Loucy (cell line): Measurements from ENCODE around the gene SCN9A.

Experiments
- H2AFZ ChIP-seq: fragments of 200-600 bp; sonication (generic); 2 replicates; pipeline ENCODE4 v1.6.0; 2016; ENCODE audit warnings: antibody characterized with exemption, mild to moderate bottlenecking, low read length, moderate library complexity
- H3F3A ChIP-seq: fragments of 200-600 bp; 2 replicates; pipeline ENCODE4 v1.6.0; 2016; ENCODE audit warnings: antibody characterized with exemption, low read depth, mild to moderate bottlenecking
- H3K27me3 ChIP-seq: fragments of 200-600 bp; sonication (generic); 2 replicates; pipeline ENCODE4 v1.6.1; 2014; ENCODE audit warnings: low read length, mild to moderate bottlenecking; ENCODE audit not compliant: insufficient read depth, poor library complexity, severe bottlenecking
- H3K36me3 ChIP-seq: fragments of 200-600 bp; sonication (generic); 2 replicates; pipeline ENCODE4 v1.6.1; 2016; ENCODE audit warnings: low read length; ENCODE audit not compliant: insufficient read depth
- H3K4me1 ChIP-seq: fragments of 200-600 bp; sonication (generic); 2 replicates; pipeline ENCODE4 v1.5.1; 2014; ENCODE audit warnings: low read length, mild to moderate bottlenecking; ENCODE audit not compliant: insufficient read depth, poor library complexity, severe bottlenecking
- H3K4me2 ChIP-seq: fragments of 200-600 bp; sonication (generic); 2 replicates; pipeline ENCODE4 v1.6.0; 2014; ENCODE audit warnings: antibody characterized with exemption, low read length, low read depth, mild to moderate bottlenecking; ENCODE audit not compliant: poor library complexity, severe bottlenecking
- H3K4me3 ChIP-seq: fragments of 200-600 bp; sonication (generic); 2 replicates; pipeline ENCODE4 v1.5.1; 2014; ENCODE audit warnings: low read length, mild to moderate bottlenecking, mixed read lengths; ENCODE audit not compliant: poor library complexity, severe bottlenecking
- H3K79me2 ChIP-seq: fragments of 200-600 bp; sonication (generic); 2 replicates; pipeline ENCODE4 v1.6.1; 2014; ENCODE audit warnings: low read length; ENCODE audit not compliant: insufficient read depth
- H3K9ac ChIP-seq: fragments of 200-600 bp; sonication (generic); 2 replicates; pipeline ENCODE4 v1.6.0; 2014; ENCODE audit warnings: mild to moderate bottlenecking, low read depth, low read length, moderate library complexity; ENCODE audit not compliant: poor library complexity, severe bottlenecking
- H3K9me2 ChIP-seq: fragments of 200-600 bp; sonication (generic); replicated peaks from 2 replicates; pipeline ENCODE4 v1.6.1; 2016; ENCODE audit warnings: low read depth, low read length, mixed read lengths
- H3K9me3 ChIP-seq: fragments of 200-600 bp; sonication (generic); 2 replicates; pipeline ENCODE4 v1.6.1; 2014; ENCODE audit warnings: mild to moderate bottlenecking, antibody characterized with exemption, low read length, low read depth; ENCODE audit not compliant: insufficient read depth
- H4K20me1 ChIP-seq: fragments of 200-600 bp; sonication (generic); 2 replicates; pipeline ENCODE4 v1.6.0; 2014; ENCODE audit warnings: antibody characterized with exemption, low read length, mild to moderate bottlenecking; ENCODE audit not compliant: insufficient read depth, poor library complexity, severe bottlenecking
- CTCF ChIP-seq: fragments of 200-600 bp; sonication (generic); conservative IDR thresholded peaks from 2 replicates; pipeline ENCODE4 v1.5.1; 2014; ENCODE audit warnings: mild to moderate bottlenecking, antibody characterized with exemption, low read length
- EZH2phosphoT487 ChIP-seq: fragments of 200-600 bp; IDR thresholded peaks from 2 replicates; pipeline ENCODE4 v1.6.1; 2018; ENCODE audit warnings: antibody characterized with exemption, mild to moderate bottlenecking, moderate library complexity, borderline replicate concordance

SCN9A gene

GRCh38 chr2:166302036-166302435 is 73.7 kb downstream of the SCN9A start:
- H3K4me2 ChIP-seq = no peak overlapping the region
- no peaks in the 10 kb centered on the region for H3K27me3 ChIP-seq
- no peaks in the 10 kb centered on the region for H3F3A ChIP-seq
- H3K79me2 ChIP-seq = no peaks in the 10 kb centered on the region
- no peak overlapping the region for H3K4me3 ChIP-seq
- H3K9me3 ChIP-seq = no peaks in the 10 kb centered on the region
- no peaks in the 10 kb centered on the region for H3K36me3 ChIP-seq
- no peak overlapping the region for H2AFZ ChIP-seq
- H4K20me1 ChIP-seq = no peaks in the 10 kb centered on the region
- H3K9ac ChIP-seq = no peak overlapping the region
- TF ChIP-seq CTCF = no peak
- TF ChIP-seq EZH2phosphoT487 = no peak
- no peaks in the 10 kb centered on the region for H3K4me1 ChIP-seq
- no peaks in the 10 kb centered on the region for H3K9me2 ChIP-seq

GRCh38 chr2:166297951-166298350 is 77.8 kb downstream of the SCN9A start:
- H3K79me2 ChIP-seq = no peaks in the 10 kb centered on the region
- no peak overlapping the region for H3K9ac ChIP-seq
- H2AFZ ChIP-seq = no peak overlapping the region
- no peaks in the 10 kb centered on the region for H3K9me2 ChIP-seq
- no peaks in the 10 kb centered on the region for H3F3A ChIP-seq
- H3K27me3 ChIP-seq = no peaks in the 10 kb centered on the region
- no peaks in the 10 kb centered on the region for H3K9me3 ChIP-seq
- no peak overlapping the region for H3K4me2 ChIP-seq
- no peaks in the 10 kb centered on the region for H3K4me1 ChIP-seq
- TF ChIP-seq EZH2phosphoT487 (no peak), CTCF (no peak)
- H3K36me3 ChIP-seq = no peaks in the 10 kb centered on the region
- H3K4me3 ChIP-seq = no peak overlapping the region
- H4K20me1 ChIP-seq = no peaks in the 10 kb centered on the region

GRCh38 chr2:166293984-166294383 is 81.8 kb downstream of the SCN9A start:
- Histone ChIP-seq H3K9me2 (no peaks in the 10 kb centered on the region), H2AFZ (no peak overlapping the region), H3K27me3 (no peaks in the 10 kb centered on the region), H3K4me3 (no peak overlapping the region), H4K20me1 (no peaks in the 10 kb centered on the region), H3K9ac (no peak overlapping the region), H3K79me2 (no peaks in the 10 kb centered on the region), H3K4me1 (no peaks in the 10 kb centered on the region), H3K9me3 (no peaks in the 10 kb centered on the region), H3F3A (no peaks in the 10 kb centered on the region), H3K36me3 (no peaks in the 10 kb centered on the region), H3K4me2 (no peak overlapping the region)
- TF ChIP-seq CTCF (no peak), EZH2phosphoT487 (no peak)
